Measurements from ENCODE around the gene RSPO1.

RSPO1 gene

GRCh38 chr1:37609002-37609401 is 25.7 kb downstream of the RSPO1 start:
- DNase-seq (ENCODE audit: low read depth) = no peak
- no peak for TF ChIP-seq CTCF (IDR thresholded peaks at IDR 0.05; ENCODE audit: low read length, missing control alignments)
- H3K4me3 ChIP-seq (replicated peaks; ENCODE audit: low read depth, low read length) = no peak overlapping the region

- DNase-seq (ENCODE audit: low read depth) = peak; percentile 72
- no peak overlapping the region for H3K4me3 ChIP-seq (replicated peaks; ENCODE audit: low read depth, low read length)
- no peak for TF ChIP-seq CTCF (IDR thresholded peaks at IDR 0.05; ENCODE audit: low read length, missing control alignments)
Observed at GRCh38 chr1:37606481-37607263, 28.0 kb downstream of the RSPO1 start.

- no peak for TF ChIP-seq CTCF (IDR thresholded peaks at IDR 0.05; ENCODE audit: low read length, missing control alignments)
- H3K4me3 ChIP-seq (replicated peaks; ENCODE audit: low read depth, low read length) = no peak overlapping the region
- DNase-seq (ENCODE audit: low read depth) = peak; percentile 13
Observed at GRCh38 chr1:37605806-37606474, 28.8 kb downstream of the RSPO1 start.

- no peak overlapping the region for H3K4me3 ChIP-seq (replicated peaks; ENCODE audit: low read depth, low read length)
- no peak for TF ChIP-seq CTCF (IDR thresholded peaks at IDR 0.05; ENCODE audit: low read length, missing control alignments)
- DNase-seq (ENCODE audit: low read depth) = no peak
Observed at GRCh38 chr1:37605061-37605650, 29.5 kb downstream of the RSPO1 start.

GRCh38 chr1:37602750-37603694 is 31.7 kb downstream of the RSPO1 start:
- DNase-seq (ENCODE audit: low read depth) = peak; percentile 39
- H3K4me3 ChIP-seq (replicated peaks; ENCODE audit: low read depth, low read length) = no peak overlapping the region
- TF ChIP-seq CTCF (IDR thresholded peaks at IDR 0.05; ENCODE audit: low read length, missing control alignments) = peak; percentile 77

GRCh38 chr1:37601441-37601840 is 33.3 kb downstream of the RSPO1 start:
- no peak overlapping the region for H3K4me3 ChIP-seq (replicated peaks; ENCODE audit: low read depth, low read length)
- no peak for TF ChIP-seq CTCF (IDR thresholded peaks at IDR 0.05; ENCODE audit: low read length, missing control alignments)
- no peak for DNase-seq (ENCODE audit: low read depth)
